Sigmoid colon (tissue), 7 donors: ENCODE measurements around the gene GRPEL1. TPM values are rescaled to one million over a fixed set of nuclear protein-coding genes. Genes with fewer than 3 reads are reported as not detected.

Experiments used
- DNase-seq: peaks from one replicate; pipeline ENCODE4 v3.0.0-alpha.2; 2019
- H3K27ac ChIP-seq, 4 donors: fragments of 200-600 bp; sonication (generic); one replicate each; pipeline ENCODE4 v1.5.1; 2016 to 2019; ENCODE audit warnings: mild to moderate bottlenecking in 1 of 4
- H3K27me3 ChIP-seq, 3 donors: fragments of 200-600 bp; sonication (generic); one replicate each; pipeline ENCODE4 v1.5.1; 2019; ENCODE audit warnings: mild to moderate bottlenecking in 1 of 3
- H3K36me3 ChIP-seq, 4 donors: fragments of 200-600 bp; sonication (generic); one replicate each; pipeline ENCODE4 v1.5.1; 2016 to 2019
- H3K4me1 ChIP-seq, 4 donors: fragments of 200-600 bp; sonication (generic); one replicate each; pipeline ENCODE4 v1.5.1; 2017 to 2019
- H3K4me3 ChIP-seq, 4 donors: fragments of 200-600 bp; sonication (generic); one replicate each; pipeline ENCODE4 v1.5.1; 2017 to 2019; ENCODE audit warnings: mild to moderate bottlenecking in 2 of 4, moderate library complexity in 1 of 4
- H3K9me3 ChIP-seq, 4 donors: fragments of 200-600 bp in 3 of 4; sonication (generic) in 3 of 4; one replicate each; pipeline versions ENCODE4 v1.5.1 to v1.6.1; 2013 to 2019
- CTCF ChIP-seq, 4 experiments: fragments of 450-650 bp in 3 of 4; fragments of 200-600 bp in 1 of 4; IDR thresholded peaks; one replicate each; pipeline ENCODE4 v1.5.1; 2016 to 2019; ENCODE audit warnings: antibody characterized with exemption in 4 of 4, mild to moderate bottlenecking in 3 of 4, moderate library complexity in 2 of 4
- EP300 ChIP-seq, 4 donors: sonication (generic); formaldehyde crosslinking; IDR thresholded peaks; one replicate each; pipeline ENCODE4 v1.6.1; 2017; ENCODE audit warnings: antibody characterized with exemption in 4 of 4
- POLR2A ChIP-seq, 2 donors: fragments of 450-650 bp; IDR thresholded peaks; one replicate each; pipeline ENCODE4 v1.6.1; 2016; ENCODE audit warnings: antibody characterized with exemption in 2 of 2, mild to moderate bottlenecking in 2 of 2, moderate library complexity in 2 of 2
- POLR2AphosphoS5 ChIP-seq, 4 donors: sonication (generic); formaldehyde crosslinking; IDR thresholded peaks; one replicate each; pipeline ENCODE4 v1.6.1; 2017; ENCODE audit warnings: antibody characterized with exemption in 4 of 4
- WGBS, 2 donors: extraction: QIAGEN DNeasy Blood & Tissue Kit; methylation state at CpG; one replicate each; pipeline ENCODE4 v1.1.7; 2013; 5-methylcytosine and 5-hydroxymethylcytosine counted together
- intact Hi-C: fragments of 100-400 bp; cut with DNase I; formaldehyde crosslinking; loops from one replicate; pipeline ENCODE4 v1.15.1; 2023
- polyA plus RNA-seq, 3 donors: library from polyadenylated mRNA; stranded (reverse); fragments of 200-250 nt; gene quantifications; one replicate each; pipeline ENCODE4 v1.2.3, GENCODE V29; 2013
- total RNA-seq, 4 donors: library from RNA; depleted of rRNA; stranded (reverse); fragments of >200 nt; gene quantifications; one replicate each; pipeline ENCODE4 v1.1.0, GENCODE V29; 2016
- donor health status: healthy with polysubstance abuse.
- donor health status: Bipolar disorder and iron deficiency.
- donor health status: healthy.

Gene GRPEL1
- total and polyA plus RNA-seq, 7 donors = 7.5 to 34.7 (median 23.2) TPM

GRCh38 chr4:7042503-7043283, 25.2 kb downstream of the GRPEL1 start:
- peaks cover 0 to 51% (median 46%) of the 10 kb centered on the region in 4 donors for H3K4me1 ChIP-seq
- peak overlapping the region; percentile 72 to 88 (median 86) for H3K27ac ChIP-seq
- peak; percentile 99 for DNase-seq
- H3K4me3 ChIP-seq = peak overlapping the region; percentile 53 to 86 (median 60)
- TF ChIP-seq EP300 (IDR thresholded peaks at IDR 0.05) (no peak), POLR2AphosphoS5 (IDR thresholded peaks at IDR 0.05) (peak in 1 of 4 donors; percentile 33), CTCF (IDR thresholded peaks at IDR 0.05) (peak in 1 of 4 experiments; percentile 30)
- peaks cover 0 to 7% (median 0%) of the 10 kb centered on the region in 4 donors for H3K36me3 ChIP-seq
- H3K9me3 ChIP-seq = no peaks in the 10 kb centered on the region
- WGBS, 2 donors = 0% methylated on average over 90 of the region's 90 CpGs
- intact Hi-C loops = loop anchor here (1.0 to 10.0 kb wide), 4 partner anchors 26 to 328 kb away; partner anchors contain the start of genes BLOC1S4, GRPEL1 and KIAA0232
- H3K27me3 ChIP-seq = no peaks in the 10 kb centered on the region

DNA sequence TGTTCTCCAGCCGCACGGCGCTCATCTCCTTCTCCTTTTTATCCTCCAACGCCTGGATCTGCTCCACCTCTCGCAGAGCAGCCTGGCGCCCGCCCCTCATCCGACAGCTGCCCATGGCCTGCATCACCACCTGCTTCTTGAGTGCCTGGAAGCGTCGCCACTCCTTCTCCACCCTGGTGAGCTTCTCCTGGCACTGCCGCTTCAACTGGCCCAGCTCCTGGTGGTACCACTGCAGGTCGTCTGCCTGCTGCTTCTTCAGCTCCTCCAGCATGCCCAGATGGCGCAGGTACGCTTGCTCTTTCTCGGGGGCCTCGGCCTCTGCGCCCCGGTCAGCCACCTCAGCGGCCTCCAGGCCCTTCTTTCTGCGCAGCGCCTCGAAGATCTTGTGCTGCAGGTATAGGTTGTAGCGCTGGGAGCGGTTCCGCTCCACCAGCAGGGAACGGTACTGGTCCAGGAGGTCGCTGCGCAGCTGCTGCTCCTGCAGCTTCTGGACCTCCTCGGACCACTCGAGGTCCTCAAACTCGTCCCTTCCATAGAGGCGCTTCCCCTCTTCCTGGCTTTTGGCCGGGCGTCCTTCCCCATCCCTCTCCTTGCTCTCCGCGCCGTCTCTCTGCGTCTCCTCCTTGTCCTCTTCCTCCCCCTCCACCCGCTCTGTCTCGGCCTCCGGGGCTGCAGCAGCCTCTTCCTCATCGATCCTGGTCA, 25.9 kb downstream of the GRPEL1 start:
- Histone ChIP-seq H3K9me3 (no peaks in the 10 kb centered on the region), H3K4me3 (peak overlapping the region; percentile 53 to 86 (median 60)), H3K27ac (peak overlapping the region; percentile 72 to 88 (median 86)), H3K4me1 (peaks cover 0 to 45% (median 40%) of the 10 kb centered on the region in 4 donors), H3K36me3 (peaks cover 0 to 7% (median 0%) of the 10 kb centered on the region in 4 donors), H3K27me3 (no peaks in the 10 kb centered on the region)
- no peak for TF ChIP-seq EP300 (IDR thresholded peaks at IDR 0.05)
- TF ChIP-seq CTCF (IDR thresholded peaks at IDR 0.05) = no peak
- no peak for TF ChIP-seq POLR2A (IDR thresholded peaks at IDR 0.05)
- no peak for TF ChIP-seq POLR2AphosphoS5 (IDR thresholded peaks at IDR 0.05)
- intact Hi-C loops = loop anchor here (5.0 to 10.0 kb wide), 2 partner anchors 260 to 327 kb away; partner anchors contain the start of genes BLOC1S4 and KIAA0232
- DNase-seq = peak; percentile 79
- 7 to 20% methylated on average over 42 of the region's 42 CpGs for WGBS, 2 donors

- intact Hi-C loops = loop anchor here (5.0 to 10.0 kb wide), 2 partner anchors 259 to 326 kb away; partner anchors contain the start of genes BLOC1S4 and KIAA0232
- 91 to 92% methylated on average over 19 of the region's 19 CpGs for WGBS, 2 donors
- Histone ChIP-seq H3K4me3 (no peak overlapping the region), H3K27ac (no peak overlapping the region), H3K4me1 (peaks cover 0 to 38% (median 33%) of the 10 kb centered on the region in 4 donors), H3K27me3 (no peaks in the 10 kb centered on the region), H3K36me3 (peaks cover 0 to 5% (median 0%) of the 10 kb centered on the region in 4 donors), H3K9me3 (no peaks in the 10 kb centered on the region)
- DNase-seq = no peak
- TF ChIP-seq CTCF (IDR thresholded peaks at IDR 0.05) = no peak
- no peak for TF ChIP-seq EP300 (IDR thresholded peaks at IDR 0.05)
- TF ChIP-seq POLR2A (IDR thresholded peaks at IDR 0.05) = no peak
- no peak for TF ChIP-seq POLR2AphosphoS5 (IDR thresholded peaks at IDR 0.05)
These were observed 26.6 kb downstream of the GRPEL1 start for GRCh38 chr4:7041246-7041645.

DNA sequence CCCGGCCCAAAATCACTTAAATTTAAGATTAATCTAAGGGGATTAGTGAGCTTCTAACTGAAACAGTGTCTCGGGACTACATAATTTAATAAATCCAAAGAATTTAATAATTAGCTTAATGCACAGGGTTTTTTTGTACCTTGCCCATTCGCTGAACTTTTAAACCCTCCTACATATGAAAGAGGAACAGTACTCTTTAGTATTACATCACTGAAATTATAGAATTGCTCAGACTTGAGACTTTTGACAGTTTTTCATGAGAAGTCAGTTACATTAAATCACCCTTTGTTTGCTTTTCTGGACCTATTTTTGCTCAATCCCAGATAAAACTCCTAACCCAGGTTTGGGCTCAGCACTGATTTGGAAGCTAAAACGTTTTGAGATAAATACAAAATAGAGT, 27.1 kb downstream of the GRPEL1 start:
- H3K27me3 ChIP-seq = no peaks in the 10 kb centered on the region
- no peaks in the 10 kb centered on the region for H3K9me3 ChIP-seq
- intact Hi-C loops = loop anchor here (5.0 to 10.0 kb wide), 2 partner anchors 258 to 326 kb away; partner anchors contain the start of genes BLOC1S4 and KIAA0232
- peaks cover 0 to under 1% (median 0%) of the 10 kb centered on the region in 4 donors for H3K36me3 ChIP-seq
- 86 to 88% methylated on average over 4 of the region's 4 CpGs for WGBS, 2 donors
- no peak overlapping the region for H3K4me3 ChIP-seq
- no peak for DNase-seq
- TF ChIP-seq POLR2AphosphoS5 (IDR thresholded peaks at IDR 0.05) (no peak), POLR2A (IDR thresholded peaks at IDR 0.05) (no peak), EP300 (IDR thresholded peaks at IDR 0.05) (no peak), CTCF (IDR thresholded peaks at IDR 0.05) (no peak)
- H3K4me1 ChIP-seq = peaks cover 0 to 34% (median 28%) of the 10 kb centered on the region in 4 donors
- no peak overlapping the region for H3K27ac ChIP-seq
